Measurements from ENCODE around the gene JAK1.

JAK1 gene

GRCh38 chr1:64854674-64855073 is 111.7 kb downstream of the JAK1 start:
- no peak for DNase-seq (ENCODE audit: low read depth, low spot score)
- no peak overlapping the region for H3K4me3 ChIP-seq (ENCODE audit: low read length)

GRCh38 chr1:64851664-64852063 is 114.7 kb downstream of the JAK1 start:
- no peak overlapping the region for H3K4me3 ChIP-seq (ENCODE audit: low read length)
- no peak for DNase-seq (ENCODE audit: low read depth, low spot score)

- DNase-seq (ENCODE audit: low read depth, low spot score), result no peak
- no peak overlapping the region for H3K4me3 ChIP-seq (ENCODE audit: low read length)
These were observed 115.5 kb downstream of the JAK1 start for GRCh38 chr1:64850846-64851245.

GRCh38 chr1:64849942-64850341 is 116.4 kb downstream of the JAK1 start:
- H3K4me3 ChIP-seq (ENCODE audit: low read length), result no peak overlapping the region
- DNase-seq (ENCODE audit: low read depth, low spot score), result no peak

- DNase-seq (ENCODE audit: low read depth, low spot score), result no peak
These were observed 117.5 kb downstream of the JAK1 start for GRCh38 chr1:64848803-64849202.

GRCh38 chr1:64848136-64848535 is 118.2 kb downstream of the JAK1 start:
- no peak for DNase-seq (ENCODE audit: low read depth, low spot score)
- no peak overlapping the region for H3K4me3 ChIP-seq (ENCODE audit: low read length)

More at GRCh38 chr1:64848803-64849202, 117.5 kb downstream of the JAK1 start:
- H3K4me3 ChIP-seq (ENCODE audit: low read length), result no peak overlapping the region

- H3K4me3 ChIP-seq (ENCODE audit: low read length), result no peak overlapping the region
- DNase-seq (ENCODE audit: low read depth, low spot score), result no peak
These were observed 118.7 kb downstream of the JAK1 start for GRCh38 chr1:64847666-64848065.

- DNase-seq (ENCODE audit: low read depth, low spot score), result no peak
- H3K4me3 ChIP-seq (ENCODE audit: low read length), result no peak overlapping the region
These were observed 119.5 kb downstream of the JAK1 start for GRCh38 chr1:64846573-64847430.

GRCh38 chr1:64845831-64846425 is 120.4 kb downstream of the JAK1 start:
- DNase-seq (ENCODE audit: low read depth, low spot score), result no peak
- no peak overlapping the region for H3K4me3 ChIP-seq (ENCODE audit: low read length)

GRCh38 chr1:64844609-64845008 is 121.7 kb downstream of the JAK1 start:
- no peak overlapping the region for H3K4me3 ChIP-seq (ENCODE audit: low read length)
- DNase-seq (ENCODE audit: low read depth, low spot score), result no peak

- no peak overlapping the region for H3K4me3 ChIP-seq (ENCODE audit: low read length)
- DNase-seq (ENCODE audit: low read depth, low spot score), result no peak
These were observed 122.2 kb downstream of the JAK1 start for GRCh38 chr1:64844175-64844574.

GRCh38 chr1:64843675-64844074 is 122.7 kb downstream of the JAK1 start:
- DNase-seq (ENCODE audit: low read depth, low spot score), result no peak
- H3K4me3 ChIP-seq (ENCODE audit: low read length), result no peak overlapping the region

- DNase-seq (ENCODE audit: low read depth, low spot score), result no peak
- H3K4me3 ChIP-seq (ENCODE audit: low read length), result no peak overlapping the region
These were observed 124.1 kb downstream of the JAK1 start for GRCh38 chr1:64842224-64842623.

- no peak overlapping the region for H3K4me3 ChIP-seq (ENCODE audit: low read length)
- no peak for DNase-seq (ENCODE audit: low read depth, low spot score)
These were observed 124.9 kb downstream of the JAK1 start for GRCh38 chr1:64841330-64842065.

GRCh38 chr1:64839732-64840405 is 126.5 kb downstream of the JAK1 start:
- no peak overlapping the region for H3K4me3 ChIP-seq (ENCODE audit: low read length)
- DNase-seq (ENCODE audit: low read depth, low spot score), result no peak

- no peak for DNase-seq (ENCODE audit: low read depth, low spot score)
- H3K4me3 ChIP-seq (ENCODE audit: low read length), result no peak overlapping the region
These were observed 127.1 kb downstream of the JAK1 start for GRCh38 chr1:64839261-64839660.

GRCh38 chr1:64838486-64838885 is 127.9 kb downstream of the JAK1 start:
- no peak for DNase-seq (ENCODE audit: low read depth, low spot score)
- H3K4me3 ChIP-seq (ENCODE audit: low read length), result no peak overlapping the region

- DNase-seq (ENCODE audit: low read depth, low spot score), result no peak
- H3K4me3 ChIP-seq (ENCODE audit: low read length), result no peak overlapping the region
These were observed 129.5 kb downstream of the JAK1 start for GRCh38 chr1:64836802-64837201.

- H3K4me3 ChIP-seq (ENCODE audit: low read length), result no peak overlapping the region
- no peak for DNase-seq (ENCODE audit: low read depth, low spot score)
These were observed 131.6 kb downstream of the JAK1 start for GRCh38 chr1:64834734-64835133.

Data from Jurkat, Clone E6-1 (cell line).